Keratinocyte (primary cell): ENCODE data around the gene CUX1. TPM values are rescaled to one million over a fixed set of nuclear protein-coding genes. Genes with fewer than 3 reads are reported as not detected.

Experiments used
- DNase-seq: peaks from one replicate; pipeline ENCODE4 v3.0.0-alpha.2; 2011; ENCODE audit warnings: low read depth, missing footprints, low spot score
- FAIRE-seq: peaks from 2 replicates; lab custom pipeline; 2011; peaks lifted over from hg19 to GRCh38; lab: Jason Lieb, UNC
- H2AFZ ChIP-seq: 2 replicates; pipeline ENCODE4 v1.6.0; 2012; ENCODE audit warnings: low read length, control low read depth, inconsistent platforms; ENCODE audit not compliant: control insufficient read depth
- H3K27ac ChIP-seq: 2 replicates; pipeline ENCODE4 v1.5.1; 2011; ENCODE audit warnings: low read length; ENCODE audit not compliant: control insufficient read depth, insufficient read depth
- H3K27me3 ChIP-seq: 3 replicates; pipeline ENCODE4 v1.6.0; 2011; ENCODE audit warnings: low read length; ENCODE audit not compliant: control insufficient read depth, insufficient read depth; ENCODE audit errors: extremely low read depth
- H3K36me3 ChIP-seq, 2 experiments: 2 replicates in 1 of 2; 3 replicates in 1 of 2; pipeline ENCODE4 v1.5.1; 2011; ENCODE audit warnings: low read length in 2 of 2, mild to moderate bottlenecking in 1 of 2; ENCODE audit not compliant: control insufficient read depth in 2 of 2, insufficient read depth in 2 of 2; ENCODE audit errors: extremely low read depth in 1 of 2
- H3K4me1 ChIP-seq: 3 replicates; pipeline ENCODE4 v1.5.1; 2011; ENCODE audit warnings: low read length; ENCODE audit not compliant: control insufficient read depth, insufficient read depth; ENCODE audit errors: extremely low read depth
- H3K4me2 ChIP-seq: 3 replicates; pipeline ENCODE4 v1.6.0; 2011; ENCODE audit warnings: low read depth, low read length; ENCODE audit not compliant: control insufficient read depth, insufficient read depth; ENCODE audit errors: extremely low read depth
- H3K4me3 ChIP-seq, 3 experiments: fragments of 200-600 bp in 1 of 3; sonication (generic) in 1 of 3; 2 replicates in 2 of 3; 3 replicates in 1 of 3; pipeline ENCODE4 v1.5.1; 2011 to 2016; ENCODE audit warnings: low read length in 3 of 3, mild to moderate bottlenecking in 3 of 3, control low read depth in 2 of 3, inconsistent platforms in 1 of 3, low read depth in 1 of 3, mixed read lengths in 1 of 3, mixed run types in 1 of 3, moderate library complexity in 1 of 3; ENCODE audit not compliant: control insufficient read depth in 2 of 3, insufficient read depth in 2 of 3; ENCODE audit errors: extremely low read depth in 1 of 3
- H3K79me2 ChIP-seq: 2 replicates; pipeline ENCODE4 v1.6.0; 2012; ENCODE audit warnings: low read length; ENCODE audit not compliant: control insufficient read depth, insufficient read depth
- H3K9ac ChIP-seq: 3 replicates; pipeline ENCODE4 v1.6.0; 2011; ENCODE audit warnings: low read length; ENCODE audit not compliant: control insufficient read depth, insufficient read depth; ENCODE audit errors: extremely low read depth
- H3K9me1 ChIP-seq: 3 replicates; pipeline ENCODE4 v1.6.0; 2011; ENCODE audit warnings: low read length; ENCODE audit not compliant: control insufficient read depth, insufficient read depth; ENCODE audit errors: extremely low read depth
- H3K9me3 ChIP-seq: 2 replicates; pipeline ENCODE4 v1.5.1; 2012; ENCODE audit warnings: low read depth, low read length; ENCODE audit not compliant: control insufficient read depth
- H4K20me1 ChIP-seq: 3 replicates; pipeline ENCODE4 v1.6.0; 2011; ENCODE audit warnings: low read length; ENCODE audit not compliant: control insufficient read depth, insufficient read depth; ENCODE audit errors: extremely low read depth
- CTCF ChIP-seq, 3 experiments: IDR thresholded peaks in 1 of 3; conservative IDR thresholded peaks in 1 of 3; optimal IDR thresholded peaks in 1 of 3; 2 replicates in 2 of 3; 3 replicates in 1 of 3; pipeline versions ENCODE3 to v1.5.1; 2011; ENCODE audit warnings: low read length in 3 of 3, mild to moderate bottlenecking in 3 of 3, moderate library complexity in 2 of 3, control low read depth in 1 of 3, inconsistent platforms in 1 of 3; ENCODE audit not compliant: insufficient read depth in 2 of 3; ENCODE audit errors: extremely low read depth in 1 of 3
- EZH2 ChIP-seq: IDR thresholded peaks from one replicate; pipeline ENCODE4 v1.6.1; 2012; ENCODE audit warnings: inconsistent platforms, mild to moderate bottlenecking, low read length, moderate library complexity
- dilution Hi-C: fragments of 300-500 bp; cut with MboI; formaldehyde crosslinking; loops from one replicate; pipeline ENCODE4 v1.7.0; 2020; ENCODE audit warnings: low sequenced_read_pairs; ENCODE audit not compliant: extremely low pct_ligation_motif_present
- polyA plus RNA-seq, 5 experiments: library from polyadenylated mRNA; depleted of rRNA in 3 of 5; stranded (reverse) in 3 of 5; stranded (forward) in 1 of 5; unstranded in 1 of 5; fragments of >200 nt; gene quantifications; 1 replicate in 1 of 5; 2 replicates in 3 of 5; 3 replicates in 1 of 5; pipeline versions ENCODE4 v1.2.1 to v1.2.3, GENCODE V29; 2011 to 2012; ENCODE audit warnings: missing spikeins in 2 of 5, low read depth in 1 of 5, low replicate concordance in 1 of 5

Gene CUX1
- polyA plus RNA-seq, 1 donor (not counting 4 experiments of a cell fraction or from before 2014, with no cell fraction given): 18.3 TPM

- TF ChIP-seq CTCF (optimal IDR thresholded peaks at IDR 0.05 in 1 of 3, IDR thresholded peaks at IDR 0.05 in 1 of 3, conservative IDR thresholded peaks at IDR 0.05 in 1 of 3; ENCODE audit: extremely low read depth in 1 of 3, insufficient read depth in 2 of 3, low read length in 3 of 3): no peak
- TF ChIP-seq EZH2: no peak
- FAIRE-seq (no peak), DNase-seq (no peak)
- no peak overlapping the region for H3K4me3 ChIP-seq
- H2AFZ ChIP-seq: no peak overlapping the region
- H3K36me3 ChIP-seq: no peaks in the 10 kb centered on the region
- H3K27me3 ChIP-seq: no peaks in the 10 kb centered on the region
- no peaks in the 10 kb centered on the region for H3K9me1 ChIP-seq
- dilution Hi-C loops: no loop called here
- H3K4me1 ChIP-seq: peaks cover 9% of the 10 kb centered on the region
- H4K20me1 ChIP-seq: no peaks in the 10 kb centered on the region
- no peaks in the 10 kb centered on the region for H3K9me3 ChIP-seq
- no peak overlapping the region for H3K27ac ChIP-seq
- no peaks in the 10 kb centered on the region for H3K79me2 ChIP-seq
- no peak overlapping the region for H3K9ac ChIP-seq
- no peak overlapping the region for H3K4me2 ChIP-seq
Observed at GRCh38 chr7:101977249-101977648, 159.8 kb downstream of the CUX1 start.

GRCh38 chr7:101978683-101979082 is 161.3 kb downstream of the CUX1 start:
- no peaks in the 10 kb centered on the region for H3K9me3 ChIP-seq
- dilution Hi-C loops: no loop called here
- no peak overlapping the region for H3K4me2 ChIP-seq
- no peak overlapping the region for H3K9ac ChIP-seq
- no peak overlapping the region for H3K4me3 ChIP-seq
- no peaks in the 10 kb centered on the region for H3K36me3 ChIP-seq
- FAIRE-seq (no peak), DNase-seq (no peak)
- no peaks in the 10 kb centered on the region for H4K20me1 ChIP-seq
- no peaks in the 10 kb centered on the region for H3K9me1 ChIP-seq
- no peak overlapping the region for H3K27ac ChIP-seq
- no peak overlapping the region for H2AFZ ChIP-seq
- peaks cover 9% of the 10 kb centered on the region for H3K4me1 ChIP-seq
- H3K27me3 ChIP-seq: no peaks in the 10 kb centered on the region
- TF ChIP-seq EZH2: no peak
- no peak for TF ChIP-seq CTCF (optimal IDR thresholded peaks at IDR 0.05 in 1 of 3, IDR thresholded peaks at IDR 0.05 in 1 of 3, conservative IDR thresholded peaks at IDR 0.05 in 1 of 3; ENCODE audit: extremely low read depth in 1 of 3, insufficient read depth in 2 of 3, low read length in 3 of 3)
- H3K79me2 ChIP-seq: no peaks in the 10 kb centered on the region
